ENCODE measurements around the gene PSMF1.

The PSMF1 gene

GRCh38 chr20:1198751-1199150 is 80.3 kb downstream of the PSMF1 start:
- no peaks in the 10 kb centered on the region for H3F3A ChIP-seq (ENCODE audit: control insufficient read depth, insufficient read depth)
- no peaks in the 10 kb centered on the region for H3K4me1 ChIP-seq (ENCODE audit: control insufficient read depth, low read length)
- H3K27me3 ChIP-seq (ENCODE audit: control insufficient read depth, low read length) = peaks cover 15% of the 10 kb centered on the region
- no peak overlapping the region for H3K4me2 ChIP-seq (ENCODE audit: low read length)
- no peaks in the 10 kb centered on the region for H3K36me3 ChIP-seq (ENCODE audit: control insufficient read depth, low read length)
- no peak overlapping the region for H3K4me3 ChIP-seq (ENCODE audit: low read length)
- TF ChIP-seq, protein P1, sequence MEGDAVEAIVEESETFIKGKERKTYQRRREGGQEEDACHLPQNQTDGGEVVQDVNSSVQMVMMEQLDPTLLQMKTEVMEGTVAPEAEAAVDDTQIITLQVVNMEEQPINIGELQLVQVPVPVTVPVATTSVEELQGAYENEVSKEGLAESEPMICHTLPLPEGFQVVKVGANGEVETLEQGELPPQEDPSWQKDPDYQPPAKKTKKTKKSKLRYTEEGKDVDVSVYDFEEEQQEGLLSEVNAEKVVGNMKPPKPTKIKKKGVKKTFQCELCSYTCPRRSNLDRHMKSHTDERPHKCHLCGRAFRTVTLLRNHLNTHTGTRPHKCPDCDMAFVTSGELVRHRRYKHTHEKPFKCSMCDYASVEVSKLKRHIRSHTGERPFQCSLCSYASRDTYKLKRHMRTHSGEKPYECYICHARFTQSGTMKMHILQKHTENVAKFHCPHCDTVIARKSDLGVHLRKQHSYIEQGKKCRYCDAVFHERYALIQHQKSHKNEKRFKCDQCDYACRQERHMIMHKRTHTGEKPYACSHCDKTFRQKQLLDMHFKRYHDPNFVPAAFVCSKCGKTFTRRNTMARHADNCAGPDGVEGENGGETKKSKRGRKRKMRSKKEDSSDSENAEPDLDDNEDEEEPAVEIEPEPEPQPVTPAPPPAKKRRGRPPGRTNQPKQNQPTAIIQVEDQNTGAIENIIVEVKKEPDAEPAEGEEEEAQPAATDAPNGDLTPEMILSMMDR (IDR thresholded peaks at IDR 0.05; ENCODE audit: low read depth, low read length, poor library complexity, severe bottlenecking) = no peak
- no peak for TF ChIP-seq EZH2phosphoT487 (IDR thresholded peaks at IDR 0.05; ENCODE audit: borderline replicate concordance, low read length)
- H3K9me2 ChIP-seq (replicated peaks; ENCODE audit: control insufficient read depth, low read length) = no peaks in the 10 kb centered on the region
- no peaks in the 10 kb centered on the region for H4K20me1 ChIP-seq (ENCODE audit: control insufficient read depth, insufficient read depth, low read depth, low read length)
- no peaks in the 10 kb centered on the region for H3K79me2 ChIP-seq (ENCODE audit: control insufficient read depth, low read length)
- H3K27ac ChIP-seq (ENCODE audit: low read depth, low read length) = no peak overlapping the region
- H3K9me3 ChIP-seq (ENCODE audit: control insufficient read depth, insufficient read depth, low read length) = no peaks in the 10 kb centered on the region

- Histone ChIP-seq H3K4me1 (ENCODE audit: control insufficient read depth, low read length) (no peaks in the 10 kb centered on the region), H3K27me3 (ENCODE audit: control insufficient read depth, low read length) (peaks cover 19% of the 10 kb centered on the region), H3K27ac (ENCODE audit: low read depth, low read length) (no peak overlapping the region), H3F3A (ENCODE audit: control insufficient read depth, insufficient read depth) (no peaks in the 10 kb centered on the region), H3K4me3 (ENCODE audit: low read length) (no peak overlapping the region), H3K36me3 (ENCODE audit: control insufficient read depth, low read length) (no peaks in the 10 kb centered on the region), H3K9me3 (ENCODE audit: control insufficient read depth, insufficient read depth, low read length) (no peaks in the 10 kb centered on the region), H3K4me2 (ENCODE audit: low read length) (no peak overlapping the region), H3K9me2 (replicated peaks; ENCODE audit: control insufficient read depth, low read length) (no peaks in the 10 kb centered on the region), H3K79me2 (ENCODE audit: control insufficient read depth, low read length) (no peaks in the 10 kb centered on the region), H4K20me1 (ENCODE audit: control insufficient read depth, insufficient read depth, low read depth, low read length) (no peaks in the 10 kb centered on the region)
- TF ChIP-seq, protein P1 (IDR thresholded peaks at IDR 0.05; ENCODE audit: low read depth, low read length, poor library complexity, severe bottlenecking) = no peak
- TF ChIP-seq EZH2phosphoT487 (IDR thresholded peaks at IDR 0.05; ENCODE audit: borderline replicate concordance, low read length) = no peak
Observed at GRCh38 chr20:1199212-1199873, 80.9 kb downstream of the PSMF1 start.

GRCh38 chr20:1199964-1200363 is 81.6 kb downstream of the PSMF1 start:
- no peaks in the 10 kb centered on the region for H3K4me1 ChIP-seq (ENCODE audit: control insufficient read depth, low read length)
- no peaks in the 10 kb centered on the region for H3K36me3 ChIP-seq (ENCODE audit: control insufficient read depth, low read length)
- no peak overlapping the region for H3K4me2 ChIP-seq (ENCODE audit: low read length)
- H3K9me2 ChIP-seq (replicated peaks; ENCODE audit: control insufficient read depth, low read length) = no peaks in the 10 kb centered on the region
- no peaks in the 10 kb centered on the region for H3F3A ChIP-seq (ENCODE audit: control insufficient read depth, insufficient read depth)
- no peak overlapping the region for H3K27ac ChIP-seq (ENCODE audit: low read depth, low read length)
- H3K27me3 ChIP-seq (ENCODE audit: control insufficient read depth, low read length) = peaks cover 20% of the 10 kb centered on the region
- no peak overlapping the region for H3K4me3 ChIP-seq (ENCODE audit: low read length)
- H3K79me2 ChIP-seq (ENCODE audit: control insufficient read depth, low read length) = no peaks in the 10 kb centered on the region
- TF ChIP-seq EZH2phosphoT487 (IDR thresholded peaks at IDR 0.05; ENCODE audit: borderline replicate concordance, low read length) = no peak
- TF ChIP-seq, protein P1 (IDR thresholded peaks at IDR 0.05; ENCODE audit: low read depth, low read length, poor library complexity, severe bottlenecking) = no peak
- no peaks in the 10 kb centered on the region for H3K9me3 ChIP-seq (ENCODE audit: control insufficient read depth, insufficient read depth, low read length)
- H4K20me1 ChIP-seq (ENCODE audit: control insufficient read depth, insufficient read depth, low read depth, low read length) = no peaks in the 10 kb centered on the region

Measured in DOHH2 (cell line).